Caco-2 (cell line): ENCODE measurements around the gene WAPL. TPM values are rescaled to one million over a fixed set of nuclear protein-coding genes. Genes with fewer than 3 reads are reported as not detected.

Source experiments
- BruUV-seq: library from RNA; stranded (reverse); fragments of 400-500 nt; replicated peaks from 2 replicates; lab custom pipeline; 2021; lab: Mats Ljungman, UMichigan
- CTCF ChIA-PET: fragments of 300-600 bp; sonication (Branson Sonifier 250); formaldehyde crosslinking; loops from one replicate; lab custom pipeline; 2022; ENCODE audit warnings: antibody characterized with exemption; lab: Charles Lee
- POLR2A ChIA-PET: fragments of 300-600 bp; sonication (Branson Sonifier 250); formaldehyde crosslinking; loops from one replicate; lab custom pipeline; 2022; ENCODE audit warnings: antibody characterized with exemption; lab: Charles Lee
- DNase-seq, 2 experiments: peaks; one replicate each; pipeline versions ENCODE4 v3.0.0 to v3.0.0-alpha.2; 2020 to 2022
- H3K27me3 ChIP-seq: replicated peaks from 2 replicates; pipeline ENCODE4 v1.6.0; 2011; ENCODE audit warnings: low read length; ENCODE audit not compliant: control insufficient read depth, insufficient read depth
- H3K36me3 ChIP-seq: 2 replicates; pipeline ENCODE4 v1.5.1; 2011; ENCODE audit warnings: low read length; ENCODE audit not compliant: control insufficient read depth, insufficient read depth
- H3K4me1 ChIP-seq: fragments of 250-450 bp; sonication (Bioruptor Pico); 2 replicates; pipeline ENCODE4 v1.5.1; 2020; ENCODE audit warnings: mild to moderate bottlenecking
- H3K4me3 ChIP-seq: 2 replicates; pipeline ENCODE4 v1.5.1; 2011; ENCODE audit warnings: low read depth, mild to moderate bottlenecking, control low read depth, low read length
- H3K9me3 ChIP-seq: fragments of 250-450 bp; sonication (Bioruptor Pico); 2 replicates; pipeline ENCODE4 v1.5.1; 2020; ENCODE audit warnings: mild to moderate bottlenecking, moderate library complexity
- H3K27ac Mint-ChIP-seq: one replicate; pipeline ENCODE4 v1.8.0; 2022; ENCODE audit warnings: mixed read lengths; ENCODE audit not compliant: unreplicated experiment
- H3K27me3 Mint-ChIP-seq: one replicate; pipeline ENCODE4 v1.8.0; 2022; ENCODE audit warnings: mixed read lengths; ENCODE audit not compliant: insufficient read depth, unreplicated experiment
- H3K36me3 Mint-ChIP-seq: one replicate; pipeline ENCODE4 v1.8.0; 2022; ENCODE audit warnings: mild to moderate bottlenecking, mixed read lengths; ENCODE audit not compliant: insufficient read depth, unreplicated experiment
- H3K4me1 Mint-ChIP-seq: one replicate; pipeline ENCODE4 v1.8.0; 2022; ENCODE audit warnings: low read depth, mixed read lengths; ENCODE audit not compliant: unreplicated experiment
- H3K4me3 Mint-ChIP-seq: one replicate; pipeline ENCODE4 v1.8.0; 2022; ENCODE audit warnings: mild to moderate bottlenecking, moderate library complexity, mixed read lengths; ENCODE audit not compliant: unreplicated experiment
- H3K9me3 Mint-ChIP-seq: one replicate; pipeline ENCODE4 v1.8.0; 2022; ENCODE audit warnings: mixed read lengths; ENCODE audit not compliant: unreplicated experiment
- intact Hi-C: fragments of 100-400 bp; cut with micrococcal nuclease; formaldehyde crosslinking; loops from one replicate; pipeline ENCODE4 v1.10.0; 2022; ENCODE audit not compliant: unreplicated experiment
- total RNA-seq: library from RNA; stranded (reverse); gene quantifications from 2 replicates; pipeline ENCODE4 v1.2.3, GENCODE V29; 2022
- TF ChIP-seq, protein P1 (sequence below), 2 experiments: fragments of 200-600 bp in 1 of 2; IDR thresholded peaks; 1 replicate in 1 of 2; 2 replicates in 1 of 2; pipeline versions ENCODE4 v1.5.1 to v1.8.0; 2011 to 2022; ENCODE audit warnings: antibody characterized with exemption in 1 of 2, control low read depth in 1 of 2, inconsistent platforms in 1 of 2, low read depth in 1 of 2, low read length in 1 of 2, mild to moderate bottlenecking in 1 of 2, moderate library complexity in 1 of 2; ENCODE audit not compliant: insufficient read depth in 1 of 2, severe bottlenecking in 1 of 2, unreplicated experiment in 1 of 2

WAPL gene
- total RNA-seq, 1 experiment from 2014 or later, result 49.2 TPM

DNA sequence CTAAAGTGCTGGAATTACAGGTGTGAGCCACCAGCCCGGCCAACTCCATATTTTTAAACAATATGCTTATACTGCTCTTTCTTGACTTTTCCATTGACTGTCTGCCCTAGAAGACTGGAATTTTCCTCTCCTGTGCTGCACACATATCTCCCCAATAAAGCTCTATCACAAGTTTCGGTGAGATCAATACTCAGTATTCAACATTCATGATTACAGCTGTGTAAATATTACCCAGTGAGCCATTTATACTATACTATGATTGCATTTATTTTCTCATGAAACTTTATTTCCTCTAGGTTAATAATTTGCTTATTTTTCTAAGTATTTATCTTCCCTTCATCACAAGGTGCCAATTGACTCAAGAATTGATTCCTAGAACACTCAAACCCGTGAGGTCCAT lies 106.5 kb downstream of the WAPL start:
- no peak overlapping the region for H3K4me3 ChIP-seq
- peaks cover 5% of the 10 kb centered on the region for H3K9me3 ChIP-seq
- Mint-ChIP-seq H3K9me3 (peaks cover 9% of the 10 kb centered on the region), H3K4me1 (peaks cover 7% of the 10 kb centered on the region), H3K36me3 (no peaks in the 10 kb centered on the region), H3K4me3 (no peak overlapping the region), H3K27me3 (peaks cover 4% of the 10 kb centered on the region), H3K27ac (no peak overlapping the region)
- H3K4me1 ChIP-seq, result no peaks in the 10 kb centered on the region
- H3K36me3 ChIP-seq, result no peaks in the 10 kb centered on the region
- ChIA-PET CTCF (no interaction called here), POLR2A (no interaction called here)
- no peak for DNase-seq
- TF ChIP-seq, protein P1, sequence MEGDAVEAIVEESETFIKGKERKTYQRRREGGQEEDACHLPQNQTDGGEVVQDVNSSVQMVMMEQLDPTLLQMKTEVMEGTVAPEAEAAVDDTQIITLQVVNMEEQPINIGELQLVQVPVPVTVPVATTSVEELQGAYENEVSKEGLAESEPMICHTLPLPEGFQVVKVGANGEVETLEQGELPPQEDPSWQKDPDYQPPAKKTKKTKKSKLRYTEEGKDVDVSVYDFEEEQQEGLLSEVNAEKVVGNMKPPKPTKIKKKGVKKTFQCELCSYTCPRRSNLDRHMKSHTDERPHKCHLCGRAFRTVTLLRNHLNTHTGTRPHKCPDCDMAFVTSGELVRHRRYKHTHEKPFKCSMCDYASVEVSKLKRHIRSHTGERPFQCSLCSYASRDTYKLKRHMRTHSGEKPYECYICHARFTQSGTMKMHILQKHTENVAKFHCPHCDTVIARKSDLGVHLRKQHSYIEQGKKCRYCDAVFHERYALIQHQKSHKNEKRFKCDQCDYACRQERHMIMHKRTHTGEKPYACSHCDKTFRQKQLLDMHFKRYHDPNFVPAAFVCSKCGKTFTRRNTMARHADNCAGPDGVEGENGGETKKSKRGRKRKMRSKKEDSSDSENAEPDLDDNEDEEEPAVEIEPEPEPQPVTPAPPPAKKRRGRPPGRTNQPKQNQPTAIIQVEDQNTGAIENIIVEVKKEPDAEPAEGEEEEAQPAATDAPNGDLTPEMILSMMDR (IDR thresholded peaks at IDR 0.05; ENCODE audit: insufficient read depth in 1 of 2, low read depth in 1 of 2, low read length in 1 of 2, severe bottlenecking in 1 of 2, unreplicated experiment in 1 of 2), result no peak
- no TSS peak for BruUV-seq
- H3K27me3 ChIP-seq, result no peaks in the 10 kb centered on the region
- intact Hi-C loops, result no loop called here

DNA sequence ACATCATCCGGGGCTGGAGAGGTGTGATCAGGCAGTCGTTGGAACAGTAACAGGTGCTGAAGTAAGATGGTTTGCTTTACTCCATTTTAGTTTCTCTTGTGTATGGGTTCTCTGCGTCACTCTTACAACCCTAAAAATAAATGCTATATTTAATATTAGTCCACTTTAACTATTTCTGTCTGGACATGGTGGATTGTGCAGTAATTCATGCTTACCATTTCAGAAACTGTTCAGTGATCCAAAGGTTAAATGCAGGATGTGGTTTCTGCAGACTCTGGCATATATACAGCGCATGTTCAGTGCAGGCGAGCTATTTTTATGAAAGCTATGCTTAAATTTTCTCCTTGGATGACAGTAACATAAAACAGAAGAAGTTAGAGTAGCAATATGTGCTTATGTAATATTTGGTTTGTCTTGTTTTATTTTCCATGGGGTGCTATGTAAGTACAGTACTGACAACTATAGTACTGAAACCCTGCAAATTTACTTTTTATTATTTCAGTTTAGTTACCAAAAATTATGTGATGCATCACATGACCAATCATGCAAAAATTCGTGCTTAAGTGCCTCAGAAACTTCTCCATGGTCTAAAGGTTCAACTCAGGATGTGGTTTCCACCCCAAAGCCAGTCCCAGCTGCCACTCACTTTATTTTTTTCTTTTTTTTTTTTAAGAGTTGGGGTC lies 108.4 kb downstream of the WAPL start:
- BruUV-seq, result no TSS peak
- peaks cover 7% of the 10 kb centered on the region for H3K4me1 Mint-ChIP-seq
- TF ChIP-seq, protein P1 (IDR thresholded peaks at IDR 0.05; ENCODE audit: insufficient read depth in 1 of 2, low read depth in 1 of 2, low read length in 1 of 2, severe bottlenecking in 1 of 2, unreplicated experiment in 1 of 2), result no peak
- no peak for DNase-seq
- no peaks in the 10 kb centered on the region for H3K4me1 ChIP-seq
- ChIA-PET CTCF (no interaction called here), POLR2A (no interaction called here)
- H3K4me3 Mint-ChIP-seq, result no peak overlapping the region
- peaks cover 4% of the 10 kb centered on the region for H3K27me3 Mint-ChIP-seq
- H3K9me3 ChIP-seq, result peaks cover 5% of the 10 kb centered on the region
- H3K27ac Mint-ChIP-seq, result no peak overlapping the region
- no peaks in the 10 kb centered on the region for H3K27me3 ChIP-seq
- no peak overlapping the region for H3K4me3 ChIP-seq
- no peaks in the 10 kb centered on the region for H3K36me3 ChIP-seq
- H3K9me3 Mint-ChIP-seq, result peaks cover 9% of the 10 kb centered on the region
- no peaks in the 10 kb centered on the region for H3K36me3 Mint-ChIP-seq
- intact Hi-C loops, result no loop called here

DNA sequence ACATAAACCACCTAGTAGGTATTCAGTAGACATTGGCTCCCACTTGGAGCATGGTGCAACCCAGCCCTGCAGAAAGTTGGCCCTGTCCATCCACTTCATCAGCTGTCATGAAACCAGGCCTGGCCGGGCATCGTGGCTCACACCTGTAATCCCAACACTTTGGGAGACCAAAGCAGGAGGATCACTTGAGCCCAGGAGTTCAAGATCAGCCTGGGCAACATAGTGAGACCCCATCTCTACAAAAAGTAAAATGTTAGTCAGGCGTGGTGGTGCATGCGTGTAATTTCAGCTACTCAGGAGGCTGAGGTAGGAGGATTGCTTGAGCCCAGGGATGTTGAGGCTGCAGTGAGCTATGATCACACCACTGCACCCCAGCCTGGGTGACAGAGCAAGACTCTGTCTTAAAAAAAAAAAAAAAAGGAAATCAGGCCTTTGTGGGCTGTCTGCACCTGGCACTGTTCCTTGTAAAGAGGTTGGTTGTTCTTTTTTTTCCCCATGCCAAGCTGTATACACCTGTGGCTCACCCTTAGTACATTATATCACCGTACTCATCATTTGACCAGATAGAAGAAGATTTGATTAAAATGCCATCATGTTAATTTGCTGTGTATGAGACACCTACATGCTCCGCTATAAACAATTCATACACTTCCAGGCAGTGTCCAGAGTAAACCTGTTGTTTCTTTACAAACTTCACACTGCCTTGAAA lies 109.6 kb downstream of the WAPL start:
- TF ChIP-seq, protein P1 (IDR thresholded peaks at IDR 0.05; ENCODE audit: insufficient read depth in 1 of 2, low read depth in 1 of 2, low read length in 1 of 2, severe bottlenecking in 1 of 2, unreplicated experiment in 1 of 2), result no peak
- Mint-ChIP-seq H3K36me3 (no peaks in the 10 kb centered on the region), H3K9me3 (peaks cover 9% of the 10 kb centered on the region), H3K27me3 (peaks cover 4% of the 10 kb centered on the region), H3K4me3 (no peak overlapping the region), H3K4me1 (peaks cover 7% of the 10 kb centered on the region), H3K27ac (no peak overlapping the region)
- POLR2A ChIA-PET, result no interaction called here
- no peaks in the 10 kb centered on the region for H3K27me3 ChIP-seq
- no peak overlapping the region for H3K4me3 ChIP-seq
- BruUV-seq, result no TSS peak
- H3K36me3 ChIP-seq, result no peaks in the 10 kb centered on the region
- intact Hi-C loops, result no loop called here
- DNase-seq, result no peak
- CTCF ChIA-PET, result no interaction called here
- H3K9me3 ChIP-seq, result peaks cover 5% of the 10 kb centered on the region
- no peaks in the 10 kb centered on the region for H3K4me1 ChIP-seq
